GM12878 (cell line): ENCODE results near the gene CHD1. TPM values are rescaled to one million over a fixed set of nuclear protein-coding genes. Genes with fewer than 3 reads are reported as not detected.

Experiments
- BACH1 ChIP-seq: fragments of 450-650 bp; IDR thresholded peaks from 2 replicates; pipeline ENCODE4 v1.6.1; 2017; ENCODE audit warnings: mild to moderate bottlenecking, borderline replicate concordance
- CHD1 ChIP-seq: IDR thresholded peaks from 2 replicates; pipeline ENCODE4 v1.6.1; 2012; ENCODE audit warnings: low read depth, low read length, improper control_type of control experiment
- CHD4 ChIP-seq: fragments of 200-600 bp; sonication (generic); IDR thresholded peaks from 2 replicates; pipeline ENCODE4 v1.6.1; 2016; ENCODE audit warnings: mild to moderate bottlenecking
- CREB1 ChIP-seq: IDR thresholded peaks from 2 replicates; pipeline ENCODE4 v1.6.1; 2012; ENCODE audit warnings: low read depth, mild to moderate bottlenecking, inconsistent platforms
- CREM ChIP-seq: IDR thresholded peaks from 2 replicates; pipeline ENCODE4 v1.6.1; 2014; ENCODE audit warnings: antibody characterized with exemption, low read depth
- ETV6 ChIP-seq, 2 experiments: fragments of 450-650 bp in 1 of 2; IDR thresholded peaks in 1 of 2; conservative IDR thresholded peaks in 1 of 2; 2 replicates each; pipeline ENCODE4 v1.6.1; 2014; ENCODE audit warnings: antibody characterized with exemption in 1 of 2, borderline replicate concordance in 1 of 2, low read depth in 1 of 2, mild to moderate bottlenecking in 1 of 2, moderate library complexity in 1 of 2
- GABPA ChIP-seq: IDR thresholded peaks from 2 replicates; pipeline ENCODE4 v1.6.1; 2014; ENCODE audit warnings: antibody characterized with exemption, low read depth, mild to moderate bottlenecking, inconsistent platforms
- IRF4 ChIP-seq: IDR thresholded peaks from 2 replicates; pipeline ENCODE4 v1.6.1; 2011; ENCODE audit warnings: low read depth, low read length
- NFYA ChIP-seq: IDR thresholded peaks from 2 replicates; pipeline ENCODE4 v1.6.1; 2011; ENCODE audit warnings: low read depth, mild to moderate bottlenecking, low read length, improper control_type of control experiment, borderline replicate concordance
- PML ChIP-seq: IDR thresholded peaks from 2 replicates; pipeline ENCODE4 v1.6.1; 2012; ENCODE audit warnings: low read length, inconsistent platforms
- POLR2AphosphoS2 ChIP-seq: IDR thresholded peaks from 2 replicates; pipeline ENCODE4 v1.6.1; 2011; ENCODE audit warnings: low read depth, mild to moderate bottlenecking, low read length, improper control_type of control experiment, moderate library complexity
- POLR2AphosphoS5 ChIP-seq: IDR thresholded peaks from 2 replicates; pipeline ENCODE4 v1.6.1; 2011; ENCODE audit warnings: mild to moderate bottlenecking, low read length, inconsistent platforms
- POU2F2 ChIP-seq: IDR thresholded peaks from 3 replicates; pipeline ENCODE4 v1.6.1; 2011; ENCODE audit warnings: low read depth, mild to moderate bottlenecking, low read length, borderline replicate concordance
- RELA ChIP-seq: fragments of 450-650 bp; IDR thresholded peaks from 2 replicates; pipeline ENCODE4 v1.8.0; 2014; ENCODE audit warnings: borderline replicate concordance; ENCODE audit not compliant: partially characterized antibody
- RUNX3 ChIP-seq: IDR thresholded peaks from 2 replicates; pipeline ENCODE4 v1.6.1; 2012; ENCODE audit warnings: low read length, inconsistent platforms
- SIX5 ChIP-seq: IDR thresholded peaks from 2 replicates; pipeline ENCODE4 v1.6.1; 2011; ENCODE audit warnings: mild to moderate bottlenecking, low read depth, low read length, moderate library complexity; ENCODE audit not compliant: severe bottlenecking
- SMAD5 ChIP-seq: IDR thresholded peaks from 2 replicates; pipeline ENCODE4 v1.6.1; 2016; ENCODE audit warnings: antibody characterized with exemption, low read depth
- SPI1 ChIP-seq: IDR thresholded peaks from 2 replicates; pipeline ENCODE4 v1.6.1; 2011; ENCODE audit warnings: low read depth, mild to moderate bottlenecking, low read length, moderate library complexity, borderline replicate concordance; ENCODE audit not compliant: insufficient read depth
- TAF1 ChIP-seq: IDR thresholded peaks from 2 replicates; pipeline ENCODE4 v1.6.1; 2011; ENCODE audit warnings: mild to moderate bottlenecking, low read depth, low read length, borderline replicate concordance
- YY1 ChIP-seq: IDR thresholded peaks from 2 replicates; pipeline ENCODE4 v1.6.1; 2011; ENCODE audit warnings: low read depth, mild to moderate bottlenecking, low read length
- ZBED1 ChIP-seq: IDR thresholded peaks from 2 replicates; pipeline ENCODE4 v1.6.1; 2016; ENCODE audit warnings: borderline replicate concordance
- polyA plus RNA-seq, 11 experiments: library from polyadenylated mRNA; depleted of rRNA in 4 of 11; unstranded in 6 of 11; stranded (reverse) in 5 of 11; fragments of >200 nt; fragmentation: Nextera tagmentation in 4 of 11; fragmentation: Illumina TruSeq in 1 of 11; extraction: Ambion mirVana in 4 of 11; extraction: Trizol in 1 of 11; gene quantifications; 1 replicate in 1 of 11; 2 replicates in 10 of 11; pipeline versions ENCODE4 v1.2.1 to v1.2.3, GENCODE V29; 2011 to 2016; ENCODE audit warnings: inconsistent platforms in 2 of 11, missing spikeins in 2 of 11, low read depth in 1 of 11
- total RNA-seq, 4 experiments: library from RNA; depleted of rRNA in 3 of 4; stranded (reverse); fragments of >200 nt in 3 of 4; fragmentation: Illumina TruSeq in 1 of 4; extraction: Trizol in 1 of 4; gene quantifications; 2 replicates each; pipeline versions ENCODE4 v1.2.1 to v1.2.3, GENCODE V29; 2013 to 2021
- TF ChIP-seq, protein P1 (sequence below): IDR thresholded peaks from 2 replicates; pipeline ENCODE4 v1.6.1; 2012; ENCODE audit warnings: low read length, inconsistent platforms
- TF ChIP-seq, protein P2 (sequence below): fragments of 450-650 bp; IDR thresholded peaks from 2 replicates; pipeline ENCODE4 v1.6.1; 2016; ENCODE audit warnings: mild to moderate bottlenecking
- TF ChIP-seq, protein P3 (sequence below): fragments of 450-650 bp; IDR thresholded peaks from 2 replicates; pipeline ENCODE4 v1.6.1; 2016; ENCODE audit warnings: mild to moderate bottlenecking
- TF ChIP-seq, protein P4 (sequence below): fragments of 450-650 bp; IDR thresholded peaks from 2 replicates; pipeline ENCODE4 v1.6.1; 2018; ENCODE audit warnings: borderline replicate concordance, mild to moderate bottlenecking; ENCODE audit not compliant: partially characterized antibody

Gene CHD1
- total and polyA plus RNA-seq, 10 of the 15 experiments (the other 5 are each of a cell fraction or from before 2014, with no cell fraction given) = 25.5 to 158 (median 50.5) TPM

GRCh38 chr5:98927242-98927988, 1.4 kb downstream of the CHD1 start (continued):
- TF ChIP-seq, protein P1, sequence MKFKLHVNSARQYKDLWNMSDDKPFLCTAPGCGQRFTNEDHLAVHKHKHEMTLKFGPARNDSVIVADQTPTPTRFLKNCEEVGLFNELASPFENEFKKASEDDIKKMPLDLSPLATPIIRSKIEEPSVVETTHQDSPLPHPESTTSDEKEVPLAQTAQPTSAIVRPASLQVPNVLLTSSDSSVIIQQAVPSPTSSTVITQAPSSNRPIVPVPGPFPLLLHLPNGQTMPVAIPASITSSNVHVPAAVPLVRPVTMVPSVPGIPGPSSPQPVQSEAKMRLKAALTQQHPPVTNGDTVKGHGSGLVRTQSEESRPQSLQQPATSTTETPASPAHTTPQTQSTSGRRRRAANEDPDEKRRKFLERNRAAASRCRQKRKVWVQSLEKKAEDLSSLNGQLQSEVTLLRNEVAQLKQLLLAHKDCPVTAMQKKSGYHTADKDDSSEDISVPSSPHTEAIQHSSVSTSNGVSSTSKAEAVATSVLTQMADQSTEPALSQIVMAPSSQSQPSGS = peak; percentile 28; the same call in 1 of the 2 replicates
- 0 out of 2 replicates have a peak, but pooled peaks have one; percentile 63 for TF ChIP-seq POLR2AphosphoS2
- TF ChIP-seq, protein P2, sequence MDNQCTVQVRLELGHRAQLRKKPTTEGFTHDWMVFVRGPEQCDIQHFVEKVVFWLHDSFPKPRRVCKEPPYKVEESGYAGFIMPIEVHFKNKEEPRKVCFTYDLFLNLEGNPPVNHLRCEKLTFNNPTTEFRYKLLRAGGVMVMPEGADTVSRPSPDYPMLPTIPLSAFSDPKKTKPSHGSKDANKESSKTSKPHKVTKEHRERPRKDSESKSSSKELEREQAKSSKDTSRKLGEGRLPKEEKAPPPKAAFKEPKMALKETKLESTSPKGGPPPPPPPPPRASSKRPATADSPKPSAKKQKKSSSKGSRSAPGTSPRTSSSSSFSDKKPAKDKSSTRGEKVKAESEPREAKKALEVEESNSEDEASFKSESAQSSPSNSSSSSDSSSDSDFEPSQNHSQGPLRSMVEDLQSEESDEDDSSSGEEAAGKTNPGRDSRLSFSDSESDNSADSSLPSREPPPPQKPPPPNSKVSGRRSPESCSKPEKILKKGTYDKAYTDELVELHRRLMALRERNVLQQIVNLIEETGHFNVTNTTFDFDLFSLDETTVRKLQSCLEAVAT = peak; percentile 83
- peak; percentile 71; the same call in 1 of the 2 replicates for TF ChIP-seq CREM
- peak; percentile 76; the same call in 1 of the 2 replicates for TF ChIP-seq CREB1
- 0 out of 3 replicates have a peak, but pooled peaks have one; percentile 37 for TF ChIP-seq POU2F2
- TF ChIP-seq NFYA = no peak
- no peak for TF ChIP-seq CHD4
- peak; percentile 70; the same call in 1 of the 2 replicates for TF ChIP-seq SMAD5
- peak; percentile 76 for TF ChIP-seq PML
- TF ChIP-seq, protein P3, sequence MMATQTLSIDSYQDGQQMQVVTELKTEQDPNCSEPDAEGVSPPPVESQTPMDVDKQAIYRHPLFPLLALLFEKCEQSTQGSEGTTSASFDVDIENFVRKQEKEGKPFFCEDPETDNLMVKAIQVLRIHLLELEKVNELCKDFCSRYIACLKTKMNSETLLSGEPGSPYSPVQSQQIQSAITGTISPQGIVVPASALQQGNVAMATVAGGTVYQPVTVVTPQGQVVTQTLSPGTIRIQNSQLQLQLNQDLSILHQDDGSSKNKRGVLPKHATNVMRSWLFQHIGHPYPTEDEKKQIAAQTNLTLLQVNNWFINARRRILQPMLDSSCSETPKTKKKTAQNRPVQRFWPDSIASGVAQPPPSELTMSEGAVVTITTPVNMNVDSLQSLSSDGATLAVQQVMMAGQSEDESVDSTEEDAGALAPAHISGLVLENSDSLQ = no peak
- TF ChIP-seq ETV6 (conservative IDR thresholded peaks at IDR 0.05 in 1 of 2, IDR thresholded peaks at IDR 0.05 in 1 of 2; ENCODE audit: borderline replicate concordance in 1 of 2, low read depth in 1 of 2) = peak in 1 of 2 experiments; percentile 9; a peak in 1 of 4 replicates
- peak; percentile 74; the same call in 1 of the 2 replicates for TF ChIP-seq ZBED1
- no peak; the same call in 1 of the 2 replicates for TF ChIP-seq SPI1
- peak; percentile 79 for TF ChIP-seq GABPA
- TF ChIP-seq IRF4 = no peak
- 0 out of 2 replicates have a peak, but pooled peaks have one; percentile 28 for TF ChIP-seq RUNX3
- peak; percentile 96 for TF ChIP-seq POLR2AphosphoS5
- TF ChIP-seq TAF1 = peak; percentile 81; the same call in 1 of the 2 replicates
- TF ChIP-seq, protein P4, sequence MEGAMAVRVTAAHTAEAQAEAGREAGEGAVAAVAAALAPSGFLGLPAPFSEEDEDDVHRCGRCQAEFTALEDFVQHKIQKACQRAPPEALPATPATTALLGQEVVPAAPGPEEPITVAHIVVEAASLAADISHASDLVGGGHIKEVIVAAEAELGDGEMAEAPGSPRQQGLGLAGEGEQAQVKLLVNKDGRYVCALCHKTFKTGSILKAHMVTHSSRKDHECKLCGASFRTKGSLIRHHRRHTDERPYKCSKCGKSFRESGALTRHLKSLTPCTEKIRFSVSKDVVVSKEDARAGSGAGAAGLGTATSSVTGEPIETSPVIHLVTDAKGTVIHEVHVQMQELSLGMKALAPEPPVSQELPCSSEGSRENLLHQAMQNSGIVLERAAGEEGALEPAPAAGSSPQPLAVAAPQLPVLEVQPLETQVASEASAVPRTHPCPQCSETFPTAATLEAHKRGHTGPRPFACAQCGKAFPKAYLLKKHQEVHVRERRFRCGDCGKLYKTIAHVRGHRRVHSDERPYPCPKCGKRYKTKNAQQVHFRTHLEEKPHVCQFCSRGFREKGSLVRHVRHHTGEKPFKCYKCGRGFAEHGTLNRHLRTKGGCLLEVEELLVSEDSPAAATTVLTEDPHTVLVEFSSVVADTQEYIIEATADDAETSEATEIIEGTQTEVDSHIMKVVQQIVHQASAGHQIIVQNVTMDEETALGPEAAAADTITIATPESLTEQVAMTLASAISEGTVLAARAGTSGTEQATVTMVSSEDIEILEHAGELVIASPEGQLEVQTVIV = no peak
- no peak for TF ChIP-seq SIX5
- 0 out of 2 replicates have a peak, but pooled peaks have one; percentile 24 for TF ChIP-seq CHD1
- no peak for TF ChIP-seq RELA
- TF ChIP-seq BACH1 = peak; percentile 16; the same call in 1 of the 2 replicates
- TF ChIP-seq YY1 = no peak
